PC-9 (cell line): Measurements from ENCODE around the gene POU3F3. TPM values are rescaled to one million over a fixed set of nuclear protein-coding genes. Genes with fewer than 3 reads are reported as not detected.

Experiments used
- BruUV-seq: library from RNA; stranded (reverse); fragments of 400-500 nt; replicated peaks from 2 replicates; lab custom pipeline; 2021; lab: Mats Ljungman, UMichigan
- CTCF ChIA-PET: fragments of 300-600 bp; sonication (Branson Sonifier 250); formaldehyde crosslinking; loops from one replicate; lab custom pipeline; 2022; ENCODE audit warnings: antibody characterized with exemption; lab: Charles Lee
- POLR2A ChIA-PET: fragments of 300-600 bp; sonication (Branson Sonifier 250); formaldehyde crosslinking; loops from one replicate; lab custom pipeline; 2022; ENCODE audit warnings: antibody characterized with exemption; ENCODE audit not compliant: unreplicated experiment; lab: Charles Lee
- DNase-seq, 2 experiments: peaks; one replicate each; pipeline versions ENCODE4 v3.0.0 to v3.0.0-alpha.2; 2015 to 2022; ENCODE audit warnings: mixed read lengths in 1 of 2
- H2AFZ ChIP-seq: fragments of 200-600 bp; sonication (generic); 2 replicates; pipeline ENCODE4 v1.8.1; 2017; ENCODE audit warnings: antibody characterized with exemption
- H3F3A ChIP-seq: fragments of 200-600 bp; sonication (generic); 2 replicates; pipeline ENCODE4 v1.8.1; 2017; ENCODE audit warnings: antibody characterized with exemption, mild to moderate bottlenecking, low read depth; ENCODE audit not compliant: insufficient read depth
- H3K27ac ChIP-seq: fragments of 200-600 bp; sonication (generic); 2 replicates; pipeline ENCODE4 v1.6.1; 2016; ENCODE audit warnings: mixed run types
- H3K27me3 ChIP-seq: fragments of 200-600 bp; sonication (generic); 2 replicates; pipeline ENCODE4 v1.6.1; 2016; ENCODE audit warnings: low read depth, mixed run types; ENCODE audit not compliant: insufficient read depth
- H3K36me3 ChIP-seq: fragments of 200-600 bp; sonication (generic); 2 replicates; pipeline ENCODE4 v1.6.1; 2016; ENCODE audit warnings: low read depth, mixed run types
- H3K4me1 ChIP-seq: fragments of 200-600 bp; sonication (generic); replicated peaks from 2 replicates; pipeline ENCODE4 v1.6.1; 2016; ENCODE audit warnings: mixed run types; ENCODE audit not compliant: insufficient read depth
- H3K4me2 ChIP-seq: fragments of 200-600 bp; sonication (generic); 2 replicates; pipeline ENCODE4 v1.6.1; 2017; ENCODE audit warnings: mixed run types
- H3K4me3 ChIP-seq: fragments of 200-600 bp; sonication (generic); 2 replicates; pipeline ENCODE4 v1.6.1; 2016; ENCODE audit warnings: mixed run types
- H3K79me2 ChIP-seq: fragments of 200-600 bp; sonication (generic); 2 replicates; pipeline ENCODE4 v1.6.1; 2017; ENCODE audit warnings: low read depth, mixed run types
- H3K9me2 ChIP-seq: fragments of 200-600 bp; sonication (generic); 2 replicates; pipeline ENCODE4 v1.8.1; 2017; ENCODE audit warnings: mild to moderate bottlenecking; ENCODE audit not compliant: insufficient read depth
- H3K9me3 ChIP-seq: fragments of 200-600 bp; sonication (generic); 2 replicates; pipeline ENCODE4 v1.8.1; 2016; ENCODE audit warnings: low read depth; ENCODE audit not compliant: insufficient read depth
- H4K20me1 ChIP-seq: fragments of 200-600 bp; sonication (generic); 2 replicates; pipeline ENCODE4 v1.8.1; 2017; ENCODE audit not compliant: insufficient read depth
- CTCF ChIP-seq: fragments of 200-600 bp; sonication (generic); conservative IDR thresholded peaks from 2 replicates; pipeline ENCODE4 v1.6.1; 2017; ENCODE audit warnings: mixed run types, antibody characterized with exemption, mild to moderate bottlenecking, moderate library complexity
- EZH2 ChIP-seq: fragments of 200-600 bp; sonication (generic); IDR thresholded peaks from 2 replicates; pipeline ENCODE4 v1.8.0; 2017; ENCODE audit warnings: antibody characterized with exemption, low read depth
- intact Hi-C: fragments of 100-400 bp; cut with micrococcal nuclease; formaldehyde crosslinking; loops from one replicate; pipeline ENCODE4 v1.10.0; 2022; ENCODE audit not compliant: unreplicated experiment
- total RNA-seq: library from RNA; stranded (reverse); gene quantifications from 2 replicates; pipeline ENCODE4 v1.2.3, GENCODE V29; 2021

The POU3F3 gene
- total RNA-seq, 1 experiment from 2014 or later: not detected

GRCh38 chr2:104874230-104874629, 20.3 kb downstream of the POU3F3 start:
- no peak overlapping the region for H3K4me2 ChIP-seq
- no peak overlapping the region for H3K27ac ChIP-seq
- no peak for DNase-seq
- H3K4me3 ChIP-seq: no peak overlapping the region
- no TSS peak for BruUV-seq
- no peaks in the 10 kb centered on the region for H3K36me3 ChIP-seq
- no peak overlapping the region for H2AFZ ChIP-seq
- no peaks in the 10 kb centered on the region for H3K9me3 ChIP-seq
- no peaks in the 10 kb centered on the region for H4K20me1 ChIP-seq
- TF ChIP-seq CTCF (no peak), EZH2 (no peak)
- no peaks in the 10 kb centered on the region for H3K9me2 ChIP-seq
- peaks cover 68% of the 10 kb centered on the region for H3K27me3 ChIP-seq
- CTCF ChIA-PET: no interaction called here
- intact Hi-C loops: no loop called here
- H3K4me1 ChIP-seq: no peaks in the 10 kb centered on the region
- H3F3A ChIP-seq: no peaks in the 10 kb centered on the region
- H3K79me2 ChIP-seq: no peaks in the 10 kb centered on the region
- POLR2A ChIA-PET: no interaction called here

DNA sequence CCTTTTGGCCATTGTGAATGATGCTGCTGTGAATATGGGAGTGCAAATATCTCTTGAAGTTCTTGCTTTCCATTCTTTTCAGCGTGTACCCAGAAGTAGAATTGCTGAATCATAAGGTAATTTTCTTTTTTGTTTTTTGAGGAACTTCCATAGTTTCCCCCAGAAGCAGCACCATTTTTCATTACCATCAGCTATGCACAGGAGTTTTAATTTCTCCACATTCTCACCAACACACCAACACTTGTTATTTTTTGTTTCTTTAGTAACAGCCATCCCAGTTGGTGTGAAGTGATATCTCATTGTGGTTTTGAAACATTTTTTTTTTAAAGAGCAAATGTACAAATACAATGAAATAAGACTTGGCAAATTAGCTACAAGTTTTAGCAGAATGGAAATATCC, 21.3 kb downstream of the POU3F3 start:
- intact Hi-C loops: no loop called here
- Histone ChIP-seq H4K20me1 (no peaks in the 10 kb centered on the region), H2AFZ (no peak overlapping the region), H3K4me3 (no peak overlapping the region), H3K79me2 (no peaks in the 10 kb centered on the region), H3K27ac (no peak overlapping the region), H3K27me3 (peaks cover 73% of the 10 kb centered on the region), H3F3A (no peaks in the 10 kb centered on the region), H3K4me2 (no peak overlapping the region), H3K9me2 (no peaks in the 10 kb centered on the region), H3K9me3 (no peaks in the 10 kb centered on the region), H3K36me3 (no peaks in the 10 kb centered on the region), H3K4me1 (no peaks in the 10 kb centered on the region)
- POLR2A ChIA-PET: no interaction called here
- no TSS peak for BruUV-seq
- TF ChIP-seq EZH2: no peak
- no peak for TF ChIP-seq CTCF
- CTCF ChIA-PET: no interaction called here
- DNase-seq: no peak

DNA sequence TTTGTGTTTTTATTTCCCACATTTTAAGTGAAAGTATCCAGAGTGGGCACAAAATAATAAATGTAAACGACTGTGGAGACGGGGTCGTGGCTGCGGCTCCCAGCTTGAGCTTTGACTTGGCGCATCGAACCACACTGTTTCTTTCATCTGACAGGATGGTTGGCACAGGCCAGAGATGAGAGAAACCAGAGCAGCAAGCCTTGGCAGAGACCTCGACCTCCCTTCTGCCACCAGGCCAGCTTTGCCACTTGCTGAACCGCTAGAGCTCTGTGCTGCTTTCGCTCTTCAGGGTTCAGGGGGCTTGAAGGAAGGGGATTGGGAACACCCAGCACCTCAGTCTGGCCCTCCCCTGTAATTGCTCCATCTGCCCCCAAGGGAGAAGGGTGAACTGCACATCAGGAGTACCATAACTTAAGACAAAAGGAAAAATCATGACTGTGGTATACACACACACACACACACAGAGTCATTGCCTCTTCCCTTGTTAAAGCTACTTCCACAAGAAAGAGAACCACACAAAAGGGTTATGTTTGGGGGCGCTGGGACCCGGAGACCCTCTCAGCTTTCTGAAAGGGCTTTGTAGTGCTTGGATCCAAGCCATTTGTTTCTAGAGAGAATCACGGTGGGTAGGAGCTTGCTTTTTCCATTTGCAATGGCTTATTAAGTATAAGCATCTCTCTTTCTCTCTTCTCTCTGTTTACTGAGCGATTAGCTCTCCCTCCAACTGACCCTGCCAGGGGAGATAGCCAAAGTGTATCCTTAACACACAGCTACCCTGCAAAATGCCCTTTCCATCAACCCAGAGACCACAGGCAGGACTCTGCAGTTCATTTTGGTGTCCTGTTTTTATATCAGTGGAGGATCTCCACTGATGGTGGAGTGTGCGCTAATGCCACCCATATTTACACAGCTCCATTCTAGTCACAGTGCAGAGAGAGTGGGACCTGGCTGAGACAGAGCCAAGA, 23.0 kb downstream of the POU3F3 start:
- H3K4me1 ChIP-seq: no peaks in the 10 kb centered on the region
- H3K79me2 ChIP-seq: no peaks in the 10 kb centered on the region
- DNase-seq: no peak
- POLR2A ChIA-PET: no interaction called here
- intact Hi-C loops: no loop called here
- H3K4me2 ChIP-seq: no peak overlapping the region
- no TSS peak for BruUV-seq
- H2AFZ ChIP-seq: no peak overlapping the region
- no peaks in the 10 kb centered on the region for H3K9me2 ChIP-seq
- H3K27me3 ChIP-seq: peaks cover 81% of the 10 kb centered on the region
- H3K27ac ChIP-seq: no peak overlapping the region
- H4K20me1 ChIP-seq: no peaks in the 10 kb centered on the region
- CTCF ChIA-PET: no interaction called here
- no peaks in the 10 kb centered on the region for H3K36me3 ChIP-seq
- no peak overlapping the region for H3K4me3 ChIP-seq
- no peak for TF ChIP-seq CTCF
- no peak for TF ChIP-seq EZH2
- H3F3A ChIP-seq: no peaks in the 10 kb centered on the region
- no peaks in the 10 kb centered on the region for H3K9me3 ChIP-seq
